Gastrocnemius medialis (tissue), 4 donors: ENCODE results near the gene RASL11B. TPM values are rescaled to one million over a fixed set of nuclear protein-coding genes. Genes with fewer than 3 reads are reported as not detected.

ENCODE experiments used
- ATAC-seq, 2 donors: fragments of 150-250 bp; one replicate each; pipeline ENCODE4 v1.9.1; 2016
- DNase-seq, 2 donors: peaks; one replicate each; pipeline ENCODE4 v3.0.0-alpha.2; 2019
- H3K27ac ChIP-seq, 4 donors: fragments of 200-600 bp; sonication (generic); 1 replicate in 1 of 4; 2 replicates in 3 of 4; pipeline ENCODE4 v1.5.1; 2016 to 2018; ENCODE audit warnings: mild to moderate bottlenecking in 2 of 4, moderate library complexity in 1 of 4
- H3K27me3 ChIP-seq, 3 donors: fragments of 200-600 bp; sonication (generic) in 2 of 3; 1 replicate in 1 of 3; 2 replicates in 2 of 3; pipeline versions ENCODE4 v1.5.1 to v1.6.0; 2016 to 2019; ENCODE audit warnings: mild to moderate bottlenecking in 1 of 3, moderate library complexity in 1 of 3
- H3K36me3 ChIP-seq, 2 donors: fragments of 200-600 bp; sonication (generic) in 1 of 2; one replicate each; pipeline ENCODE4 v1.5.1; 2017 to 2018
- H3K4me1 ChIP-seq, 2 donors: fragments of 200-600 bp; sonication (generic) in 1 of 2; one replicate each; pipeline ENCODE4 v1.5.1; 2016 to 2017; ENCODE audit warnings: mild to moderate bottlenecking in 2 of 2
- H3K4me3 ChIP-seq, 4 donors: fragments of 200-600 bp; sonication (generic) in 3 of 4; 1 replicate in 1 of 4; 2 replicates in 3 of 4; pipeline ENCODE4 v1.5.1; 2016 to 2019; ENCODE audit warnings: mild to moderate bottlenecking in 2 of 4
- H3K9me3 ChIP-seq, 3 donors: fragments of 200-600 bp; sonication (generic) in 2 of 3; 1 replicate in 1 of 3; 2 replicates in 2 of 3; pipeline ENCODE4 v1.5.1; 2016 to 2019
- POLR2A ChIP-seq, 2 donors: fragments of 450-650 bp; IDR thresholded peaks; one replicate each; pipeline ENCODE4 v1.6.1; 2017; ENCODE audit warnings: antibody characterized with exemption in 2 of 2, mild to moderate bottlenecking in 2 of 2, moderate library complexity in 2 of 2
- in situ Hi-C, 4 donors: fragments of 200-750 bp; cut with MboI; loops; one replicate each; pipeline versions ENCODE4 v1.15.0 to v1.8.0; 2017; ENCODE audit warnings: low sequenced_read_pairs in 4 of 4
- intact Hi-C: fragments of 100-400 bp; cut with DNase I; formaldehyde crosslinking; loops from one replicate; pipeline ENCODE4 v1.15.1; 2023; ENCODE audit warnings: low total_unique reads
- total RNA-seq, 4 donors: library from RNA; depleted of rRNA; stranded (reverse); fragments of >200 nt; gene quantifications; one replicate each; pipeline versions ENCODE4 v1.1.0 to v1.2.3, GENCODE V29; 2016
- TF ChIP-seq, protein P1 (sequence below), 5 experiments: fragments of 450-650 bp in 3 of 5; fragments of 200-600 bp in 2 of 5; sonication (generic) in 2 of 5; IDR thresholded peaks in 4 of 5; conservative IDR thresholded peaks in 1 of 5; 1 replicate in 4 of 5; 2 replicates in 1 of 5; pipeline ENCODE4 v1.5.1; 2016 to 2019; ENCODE audit warnings: antibody characterized with exemption in 5 of 5, mild to moderate bottlenecking in 3 of 5, moderate library complexity in 3 of 5

The RASL11B gene
- total RNA-seq, 4 donors from 2014 or later, result 0.18 TPM; not detected in 3

DNA sequence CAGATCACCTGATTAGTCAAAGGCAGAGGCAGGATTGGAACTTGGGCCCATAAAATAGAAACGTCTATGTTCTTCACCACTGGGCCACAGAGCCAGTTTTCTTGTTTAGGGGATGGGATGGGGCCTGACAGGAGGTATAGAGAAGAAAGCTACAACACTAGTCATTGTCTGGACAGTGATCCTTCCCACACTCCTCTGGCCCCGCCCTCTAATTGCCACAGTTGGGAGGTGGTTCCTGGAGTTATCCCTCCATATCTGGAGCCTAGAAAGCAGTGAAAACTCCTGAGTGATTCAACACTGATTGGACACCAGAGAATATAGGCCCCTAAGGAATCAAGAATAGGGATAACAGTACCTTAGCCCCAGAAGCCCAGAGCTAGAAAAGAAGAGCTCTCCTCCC is 22.9 kb downstream of the RASL11B start:
- in situ Hi-C loops, result loop anchor here in 1 of 4 donors (10.0 kb wide), 1 partner anchor 60 kb away; no protein-coding TSS in a partner anchor
- H3K9me3 ChIP-seq, result no peaks in the 10 kb centered on the region
- TF ChIP-seq POLR2A (IDR thresholded peaks at IDR 0.05), result no peak
- TF ChIP-seq, protein P1, sequence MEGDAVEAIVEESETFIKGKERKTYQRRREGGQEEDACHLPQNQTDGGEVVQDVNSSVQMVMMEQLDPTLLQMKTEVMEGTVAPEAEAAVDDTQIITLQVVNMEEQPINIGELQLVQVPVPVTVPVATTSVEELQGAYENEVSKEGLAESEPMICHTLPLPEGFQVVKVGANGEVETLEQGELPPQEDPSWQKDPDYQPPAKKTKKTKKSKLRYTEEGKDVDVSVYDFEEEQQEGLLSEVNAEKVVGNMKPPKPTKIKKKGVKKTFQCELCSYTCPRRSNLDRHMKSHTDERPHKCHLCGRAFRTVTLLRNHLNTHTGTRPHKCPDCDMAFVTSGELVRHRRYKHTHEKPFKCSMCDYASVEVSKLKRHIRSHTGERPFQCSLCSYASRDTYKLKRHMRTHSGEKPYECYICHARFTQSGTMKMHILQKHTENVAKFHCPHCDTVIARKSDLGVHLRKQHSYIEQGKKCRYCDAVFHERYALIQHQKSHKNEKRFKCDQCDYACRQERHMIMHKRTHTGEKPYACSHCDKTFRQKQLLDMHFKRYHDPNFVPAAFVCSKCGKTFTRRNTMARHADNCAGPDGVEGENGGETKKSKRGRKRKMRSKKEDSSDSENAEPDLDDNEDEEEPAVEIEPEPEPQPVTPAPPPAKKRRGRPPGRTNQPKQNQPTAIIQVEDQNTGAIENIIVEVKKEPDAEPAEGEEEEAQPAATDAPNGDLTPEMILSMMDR (IDR thresholded peaks at IDR 0.05 in 4 of 5, conservative IDR thresholded peaks at IDR 0.05 in 1 of 5), result no peak
- no peak for DNase-seq
- H3K27ac ChIP-seq, result no peak overlapping the region
- H3K4me3 ChIP-seq, result no peak overlapping the region
- no peaks in the 10 kb centered on the region for H3K36me3 ChIP-seq
- no peak for ATAC-seq
- no peaks in the 10 kb centered on the region for H3K27me3 ChIP-seq
- intact Hi-C loops, result no loop called here
- H3K4me1 ChIP-seq, result no peaks in the 10 kb centered on the region

DNA sequence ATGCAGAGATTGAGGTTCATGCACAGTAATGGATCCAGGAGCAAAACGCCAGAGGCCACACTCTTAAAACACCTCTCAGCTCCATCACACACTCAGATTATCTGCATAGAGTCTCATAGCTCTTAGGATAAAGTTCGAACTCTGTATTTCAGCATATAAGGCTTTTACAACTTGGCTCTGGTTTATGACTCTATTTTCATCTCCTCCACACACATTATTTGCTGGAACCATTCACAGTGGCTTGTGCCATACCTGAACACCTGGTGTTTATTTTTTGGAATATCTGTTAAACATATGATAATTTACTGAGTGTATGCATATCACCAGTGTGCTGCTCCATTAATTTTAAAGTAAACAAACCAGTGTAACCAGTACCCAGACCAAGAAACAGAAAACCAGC is 27.2 kb downstream of the RASL11B start:
- no peaks in the 10 kb centered on the region for H3K36me3 ChIP-seq
- H3K27ac ChIP-seq, result no peak overlapping the region
- ATAC-seq (no peak), DNase-seq (no peak)
- intact Hi-C loops, result no loop called here
- no peaks in the 10 kb centered on the region for H3K27me3 ChIP-seq
- in situ Hi-C loops, result loop anchor here in 1 of 4 donors (10.0 kb wide), 1 partner anchor 65 kb away; no protein-coding TSS in a partner anchor
- no peaks in the 10 kb centered on the region for H3K9me3 ChIP-seq
- no peak overlapping the region for H3K4me3 ChIP-seq
- no peaks in the 10 kb centered on the region for H3K4me1 ChIP-seq
- TF ChIP-seq, protein P1 (IDR thresholded peaks at IDR 0.05 in 4 of 5, conservative IDR thresholded peaks at IDR 0.05 in 1 of 5), result no peak
- TF ChIP-seq POLR2A (IDR thresholded peaks at IDR 0.05), result no peak

DNA sequence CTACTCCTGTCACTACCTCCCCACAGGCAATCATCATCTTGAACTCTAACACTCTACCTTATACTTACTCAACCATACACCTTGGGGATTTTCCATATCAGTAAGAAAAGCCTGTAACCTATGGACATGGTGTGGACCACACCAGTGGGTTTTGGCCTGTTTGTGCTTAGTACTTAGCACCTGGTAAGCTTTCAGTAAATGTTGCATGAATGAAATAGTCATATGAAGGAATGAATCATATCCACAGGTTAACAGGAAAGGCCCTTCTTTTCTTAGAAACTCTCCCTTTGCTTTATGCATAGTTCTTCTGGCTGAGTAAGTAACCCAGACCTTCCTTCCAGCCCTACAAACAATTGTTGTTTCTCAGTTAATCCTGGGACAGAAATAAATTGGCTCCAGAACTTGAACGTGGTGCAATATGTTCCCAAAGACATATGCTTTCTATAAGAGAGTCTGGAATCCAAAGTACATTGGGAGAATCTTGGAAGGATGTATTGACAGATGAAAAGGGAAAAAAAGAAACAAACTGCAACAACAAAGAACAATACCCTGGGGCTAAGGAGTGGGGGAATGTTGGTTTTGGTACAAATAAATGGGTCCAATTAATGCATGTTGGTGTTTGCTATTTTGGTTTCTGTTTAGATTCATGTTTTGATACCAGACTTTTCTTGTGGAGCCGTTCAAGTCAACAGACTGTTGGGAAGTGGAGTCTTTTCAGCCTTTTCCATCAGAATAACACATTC is 27.8 kb downstream of the RASL11B start:
- no peaks in the 10 kb centered on the region for H3K4me1 ChIP-seq
- in situ Hi-C loops, result loop anchor here in 1 of 4 donors (10.0 kb wide), 1 partner anchor 65 kb away; no protein-coding TSS in a partner anchor
- H3K4me3 ChIP-seq, result no peak overlapping the region
- H3K36me3 ChIP-seq, result no peaks in the 10 kb centered on the region
- no peaks in the 10 kb centered on the region for H3K27me3 ChIP-seq
- TF ChIP-seq POLR2A (IDR thresholded peaks at IDR 0.05), result no peak
- TF ChIP-seq, protein P1 (IDR thresholded peaks at IDR 0.05 in 4 of 5, conservative IDR thresholded peaks at IDR 0.05 in 1 of 5), result no peak
- DNase-seq, result no peak
- no peaks in the 10 kb centered on the region for H3K9me3 ChIP-seq
- no peak for ATAC-seq
- no peak overlapping the region for H3K27ac ChIP-seq
- intact Hi-C loops, result no loop called here

DNA sequence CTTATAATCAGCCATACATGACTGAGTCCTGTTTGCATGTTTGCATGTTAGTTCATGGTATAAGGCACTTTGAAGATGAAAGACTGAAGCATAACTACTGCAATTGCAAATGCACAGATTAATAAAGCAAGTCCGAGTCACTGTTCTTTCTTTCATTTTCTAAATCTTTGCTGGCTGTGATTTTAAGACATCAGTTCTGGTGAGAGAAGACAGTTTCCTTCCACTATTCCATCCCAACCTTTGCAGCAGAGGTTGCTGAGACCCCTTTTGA is 28.3 kb downstream of the RASL11B start:
- ATAC-seq (no peak), DNase-seq (no peak)
- Histone ChIP-seq H3K27me3 (no peaks in the 10 kb centered on the region), H3K36me3 (no peaks in the 10 kb centered on the region), H3K4me3 (no peak overlapping the region), H3K9me3 (no peaks in the 10 kb centered on the region), H3K4me1 (no peaks in the 10 kb centered on the region), H3K27ac (no peak overlapping the region)
- intact Hi-C loops (no loop called here), in situ Hi-C loops (no loop called here)
- TF ChIP-seq, protein P1 (IDR thresholded peaks at IDR 0.05 in 4 of 5, conservative IDR thresholded peaks at IDR 0.05 in 1 of 5), result no peak
- no peak for TF ChIP-seq POLR2A (IDR thresholded peaks at IDR 0.05)

DNA sequence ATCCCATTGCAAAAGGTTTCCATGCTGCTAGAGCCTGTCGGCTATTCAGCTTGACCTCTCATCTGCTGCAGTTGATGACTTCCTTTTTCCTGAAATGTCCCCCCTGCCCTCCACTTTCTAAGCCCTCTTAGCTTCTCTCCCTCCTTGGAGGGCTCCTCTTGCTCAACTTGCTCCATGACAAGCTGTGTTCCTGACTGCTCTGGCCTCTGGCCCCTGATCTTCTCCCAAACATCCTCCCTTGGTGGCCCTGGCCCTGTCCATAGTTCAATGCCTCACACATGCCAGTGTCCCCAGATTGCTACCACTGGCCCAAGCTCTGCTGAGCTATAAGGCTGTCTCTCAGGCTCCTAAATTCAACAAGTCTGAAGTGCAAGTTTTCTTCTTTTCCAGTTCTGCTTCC is 29.6 kb downstream of the RASL11B start:
- H3K4me3 ChIP-seq, result no peak overlapping the region

More for the DNA sequence above, 29.6 kb downstream of the RASL11B start:
- ATAC-seq (no peak), DNase-seq (no peak)
- H3K27me3 ChIP-seq, result no peaks in the 10 kb centered on the region
- H3K9me3 ChIP-seq, result no peaks in the 10 kb centered on the region
- in situ Hi-C loops, result no loop called here
- H3K4me1 ChIP-seq, result no peaks in the 10 kb centered on the region
- no peak overlapping the region for H3K27ac ChIP-seq
- intact Hi-C loops, result no loop called here
- no peaks in the 10 kb centered on the region for H3K36me3 ChIP-seq
- TF ChIP-seq, protein P1 (IDR thresholded peaks at IDR 0.05 in 4 of 5, conservative IDR thresholded peaks at IDR 0.05 in 1 of 5), result no peak
- no peak for TF ChIP-seq POLR2A (IDR thresholded peaks at IDR 0.05)
